Mesenchymal stem cell (in vitro differentiated cells and primary cell): ENCODE measurements around the gene MUC20.
"Not testable (repeated sequence)": the region's sequence is repeated elsewhere in the genome, so short reads cannot be mapped to it uniquely, and the experiment has no call there.

Experiments
- DNase-seq: peaks from one replicate; pipeline ENCODE4 v3.0.0-alpha.2; 2013
- H2AFZ ChIP-seq: one replicate; pipeline ENCODE4 v1.6.1; 2013; ENCODE audit warnings: low read depth, mild to moderate bottlenecking, control low read depth, inconsistent platforms, low read length, moderate library complexity
- H2AK5ac ChIP-seq: 2 replicates; pipeline ENCODE4 v1.6.1; 2013; ENCODE audit warnings: low read length, moderate library complexity, mild to moderate bottlenecking, inconsistent platforms; ENCODE audit not compliant: severe bottlenecking
- H2BK120ac ChIP-seq: one replicate; pipeline ENCODE4 v1.6.1; 2013; ENCODE audit warnings: low read depth, mild to moderate bottlenecking, inconsistent platforms, low read length, moderate library complexity
- H2BK12ac ChIP-seq, 2 experiments: one replicate each; pipeline ENCODE4 v1.6.1; 2013; ENCODE audit warnings: inconsistent platforms in 2 of 2, low read length in 2 of 2, mild to moderate bottlenecking in 2 of 2, moderate library complexity in 2 of 2, control low read depth in 1 of 2
- H2BK15ac ChIP-seq: one replicate; pipeline ENCODE4 v1.6.1; 2013; ENCODE audit warnings: mild to moderate bottlenecking, low read depth, inconsistent platforms; ENCODE audit not compliant: poor library complexity, severe bottlenecking
- H2BK5ac ChIP-seq: 2 replicates; pipeline ENCODE4 v1.6.1; 2013; ENCODE audit warnings: low read depth, mild to moderate bottlenecking, low read length, control low read depth, inconsistent platforms; ENCODE audit not compliant: poor library complexity, severe bottlenecking
- H3K14ac ChIP-seq, 2 experiments: one replicate each; pipeline ENCODE4 v1.6.1; 2013; ENCODE audit warnings: inconsistent platforms in 2 of 2, low read length in 2 of 2, control low read depth in 1 of 2, mild to moderate bottlenecking in 1 of 2, moderate library complexity in 1 of 2
- H3K18ac ChIP-seq, 2 experiments: one replicate each; pipeline ENCODE4 v1.6.1; 2013; ENCODE audit warnings: inconsistent platforms in 2 of 2, low read length in 2 of 2, control low read depth in 1 of 2, low read depth in 1 of 2, mild to moderate bottlenecking in 1 of 2
- H3K23ac ChIP-seq, 2 experiments: one replicate each; pipeline ENCODE4 v1.6.1; 2013; ENCODE audit warnings: inconsistent platforms in 2 of 2, low read length in 2 of 2, mild to moderate bottlenecking in 2 of 2, moderate library complexity in 2 of 2, control low read depth in 1 of 2
- H3K27ac ChIP-seq: 2 replicates; pipeline ENCODE4 v1.5.1; 2013; ENCODE audit warnings: mild to moderate bottlenecking, moderate library complexity, low read length, control low read depth, inconsistent platforms; ENCODE audit not compliant: poor library complexity, severe bottlenecking
- H3K27me3 ChIP-seq, 2 experiments: 2 replicates each; pipeline versions ENCODE4 v1.6.1 to v1.7.0; 2013; ENCODE audit warnings: low read length in 2 of 2, mild to moderate bottlenecking in 2 of 2, moderate library complexity in 2 of 2, control low read depth in 1 of 2, inconsistent platforms in 1 of 2; ENCODE audit not compliant: control insufficient read depth in 1 of 2, insufficient read depth in 1 of 2
- H3K36me3 ChIP-seq, 2 experiments: 2 replicates each; pipeline versions ENCODE4 v1.6.1 to v1.7.0; 2013; ENCODE audit warnings: low read length in 2 of 2, control low read depth in 1 of 2, inconsistent platforms in 1 of 2, low read depth in 1 of 2, mild to moderate bottlenecking in 1 of 2; ENCODE audit not compliant: insufficient read depth in 2 of 2, control insufficient read depth in 1 of 2
- H3K4ac ChIP-seq, 2 experiments: one replicate each; pipeline ENCODE4 v1.6.1; 2013; ENCODE audit warnings: inconsistent platforms in 2 of 2, low read length in 2 of 2, mild to moderate bottlenecking in 2 of 2, moderate library complexity in 2 of 2, control low read depth in 1 of 2, low read depth in 1 of 2
- H3K4me1 ChIP-seq: 2 replicates; pipeline ENCODE4 v1.6.1; 2013; ENCODE audit warnings: low read depth, low read length, control low read depth; ENCODE audit not compliant: control insufficient read depth, insufficient read depth
- H3K4me2 ChIP-seq: 2 replicates; pipeline ENCODE4 v1.6.1; 2013; ENCODE audit warnings: low read length, mild to moderate bottlenecking, inconsistent platforms; ENCODE audit not compliant: poor library complexity, severe bottlenecking
- H3K4me3 ChIP-seq, 2 experiments: 2 replicates each; pipeline versions ENCODE4 v1.5.1 to v1.7.0; 2013; ENCODE audit warnings: low read length in 2 of 2, mild to moderate bottlenecking in 2 of 2, control low read depth in 1 of 2, low read depth in 1 of 2; ENCODE audit not compliant: insufficient read depth in 1 of 2
- H3K79me1 ChIP-seq: replicated peaks from 2 replicates; pipeline ENCODE4 v1.6.1; 2013; ENCODE audit warnings: mild to moderate bottlenecking, control low read depth, low read length, inconsistent platforms; ENCODE audit not compliant: poor library complexity, severe bottlenecking
- H3K9ac ChIP-seq: 2 replicates; pipeline ENCODE4 v1.7.0; 2013; ENCODE audit warnings: mild to moderate bottlenecking, low read length, moderate library complexity
- H3K9me3 ChIP-seq: 2 replicates; pipeline ENCODE4 v1.7.0; 2013; ENCODE audit warnings: mild to moderate bottlenecking, low read length; ENCODE audit not compliant: control insufficient read depth
- H4K8ac ChIP-seq: one replicate; pipeline ENCODE4 v1.6.1; 2013; ENCODE audit warnings: inconsistent platforms, mild to moderate bottlenecking, low read length, moderate library complexity
- H4K91ac ChIP-seq: one replicate; pipeline ENCODE4 v1.6.1; 2013; ENCODE audit warnings: mild to moderate bottlenecking, low read length, inconsistent platforms
- WGBS: methylation state at CpG from one replicate; pipeline ENCODE4 v1.1.7; 2013; ENCODE audit warnings: mixed read lengths; 5-methylcytosine and 5-hydroxymethylcytosine counted together

Gene MUC20

GRCh38 chr3:195724363-195724762, 3.6 kb downstream of the MUC20 start:
- H4K91ac ChIP-seq, H3K36me3 ChIP-seq, H3K14ac ChIP-seq, H3K27ac ChIP-seq, H3K4me3 ChIP-seq, H2BK5ac ChIP-seq, H3K4me1 ChIP-seq, H3K79me1 ChIP-seq, H3K9ac ChIP-seq, H3K4ac ChIP-seq, H2BK120ac ChIP-seq, H3K9me3 ChIP-seq, H3K18ac ChIP-seq, H3K23ac ChIP-seq, H3K4me2 ChIP-seq, H4K8ac ChIP-seq, H2AFZ ChIP-seq, DNase-seq, H2AK5ac ChIP-seq, H2BK12ac ChIP-seq, H2BK15ac ChIP-seq: not testable (repeated sequence)
- no CpG with 5 or more reads among the region's 13 CpGs for WGBS
- peaks cover 1 to 16% of the 10 kb centered on the region in 2 experiments for H3K27me3 ChIP-seq

GRCh38 chr3:195725916-195726740, 5.3 kb downstream of the MUC20 start:
- H3K36me3 ChIP-seq, H2BK120ac ChIP-seq, H3K4me2 ChIP-seq, H3K4me3 ChIP-seq, H2BK15ac ChIP-seq, H4K8ac ChIP-seq, H3K14ac ChIP-seq, H3K9me3 ChIP-seq, H2BK12ac ChIP-seq, H3K4ac ChIP-seq, DNase-seq, H4K91ac ChIP-seq, H3K18ac ChIP-seq, H3K9ac ChIP-seq, H2BK5ac ChIP-seq, H2AK5ac ChIP-seq, H3K79me1 ChIP-seq, H3K4me1 ChIP-seq, H3K23ac ChIP-seq, H3K27ac ChIP-seq, H2AFZ ChIP-seq: not testable (repeated sequence)
- H3K27me3 ChIP-seq: peaks cover 9 to 12% of the 10 kb centered on the region in 2 experiments
- 86% methylated on average over 30 of the region's 32 CpGs for WGBS

GRCh38 chr3:195727606-195728195, 6.9 kb downstream of the MUC20 start:
- H2BK15ac ChIP-seq: no peak overlapping the region
- no peaks in the 10 kb centered on the region for H3K9me3 ChIP-seq
- no peak overlapping the region for H2BK5ac ChIP-seq
- peaks cover 2% of the 10 kb centered on the region for H3K4me1 ChIP-seq
- H3K4ac ChIP-seq: no peak overlapping the region
- no peak overlapping the region for H2AK5ac ChIP-seq
- H2AFZ ChIP-seq: no peak overlapping the region
- H4K8ac ChIP-seq: no peak overlapping the region
- no peak overlapping the region for H3K14ac ChIP-seq
- no peak overlapping the region for H3K27ac ChIP-seq
- no peak overlapping the region for H4K91ac ChIP-seq
- no peak for DNase-seq
- H3K18ac ChIP-seq: no peak overlapping the region
- no peak overlapping the region for H2BK12ac ChIP-seq
- H3K4me3 ChIP-seq: no peak overlapping the region
- H3K23ac ChIP-seq: no peak overlapping the region
- peaks cover 9 to 21% of the 10 kb centered on the region in 2 experiments for H3K27me3 ChIP-seq
- no peak overlapping the region for H2BK120ac ChIP-seq
- WGBS: 72% methylated on average over 7 of the region's 7 CpGs
- H3K79me1 ChIP-seq: no peaks in the 10 kb centered on the region
- no peak overlapping the region for H3K9ac ChIP-seq
- H3K36me3 ChIP-seq: peaks cover 0 to 15% of the 10 kb centered on the region in 2 experiments
- H3K4me2 ChIP-seq: no peak overlapping the region

- H3K27me3 ChIP-seq: peaks cover 13 to 29% of the 10 kb centered on the region in 2 experiments
- not testable (repeated sequence) for H3K18ac ChIP-seq, H3K4me3 ChIP-seq, H4K91ac ChIP-seq, H2AFZ ChIP-seq, H2BK5ac ChIP-seq, H3K79me1 ChIP-seq, H3K9me3 ChIP-seq, DNase-seq, H3K23ac ChIP-seq, H3K14ac ChIP-seq, H2BK15ac ChIP-seq, H3K4me2 ChIP-seq, H3K9ac ChIP-seq, H4K8ac ChIP-seq, H3K27ac ChIP-seq, H2BK120ac ChIP-seq, H2AK5ac ChIP-seq, H3K4ac ChIP-seq, H2BK12ac ChIP-seq, H3K4me1 ChIP-seq
- H3K36me3 ChIP-seq: peaks cover 0 to 23% of the 10 kb centered on the region in 2 experiments
- WGBS: 75% methylated on average over 2 of the region's 5 CpGs
Observed at GRCh38 chr3:195728789-195729188, 8.0 kb downstream of the MUC20 start.
